ENCODE data around the gene EIF3I. TPM values are rescaled to one million over a fixed set of nuclear protein-coding genes. Genes with fewer than 3 reads are reported as not detected.
A peak's percentile ranks its signal among the peaks of the same experiment; 100 is the strongest.

EIF3I gene
- total RNA-seq, 1 donor from 2014 or later: 626 TPM

DNA sequence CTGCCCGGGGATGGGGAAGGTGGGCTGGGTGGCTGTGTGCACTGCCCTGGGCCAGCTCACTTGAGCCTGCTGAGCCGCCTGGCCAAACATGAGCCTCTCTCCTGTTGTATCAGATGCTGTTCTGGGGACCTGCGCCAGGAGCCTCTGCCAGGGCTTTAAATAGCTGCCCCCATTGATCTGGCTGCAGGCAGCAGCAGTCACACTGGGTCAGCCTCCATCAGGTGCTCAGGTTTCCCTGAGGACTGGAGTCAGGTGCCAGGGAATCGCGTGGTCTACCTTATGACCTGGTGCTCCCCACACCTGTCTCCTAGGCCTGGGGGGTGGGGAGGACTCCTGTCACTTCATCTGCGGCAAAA, 22.5 kb upstream of the EIF3I start:
- H3K27me3 ChIP-seq (ENCODE audit: control insufficient read depth, insufficient read depth, low read length): no peaks in the 10 kb centered on the region
- H3K4me3 ChIP-seq (ENCODE audit: low read depth, low read length): no peak overlapping the region
- FAIRE-seq (no peak), DNase-seq (ENCODE audit: low read depth) (no peak)
- TF ChIP-seq, protein P1, sequence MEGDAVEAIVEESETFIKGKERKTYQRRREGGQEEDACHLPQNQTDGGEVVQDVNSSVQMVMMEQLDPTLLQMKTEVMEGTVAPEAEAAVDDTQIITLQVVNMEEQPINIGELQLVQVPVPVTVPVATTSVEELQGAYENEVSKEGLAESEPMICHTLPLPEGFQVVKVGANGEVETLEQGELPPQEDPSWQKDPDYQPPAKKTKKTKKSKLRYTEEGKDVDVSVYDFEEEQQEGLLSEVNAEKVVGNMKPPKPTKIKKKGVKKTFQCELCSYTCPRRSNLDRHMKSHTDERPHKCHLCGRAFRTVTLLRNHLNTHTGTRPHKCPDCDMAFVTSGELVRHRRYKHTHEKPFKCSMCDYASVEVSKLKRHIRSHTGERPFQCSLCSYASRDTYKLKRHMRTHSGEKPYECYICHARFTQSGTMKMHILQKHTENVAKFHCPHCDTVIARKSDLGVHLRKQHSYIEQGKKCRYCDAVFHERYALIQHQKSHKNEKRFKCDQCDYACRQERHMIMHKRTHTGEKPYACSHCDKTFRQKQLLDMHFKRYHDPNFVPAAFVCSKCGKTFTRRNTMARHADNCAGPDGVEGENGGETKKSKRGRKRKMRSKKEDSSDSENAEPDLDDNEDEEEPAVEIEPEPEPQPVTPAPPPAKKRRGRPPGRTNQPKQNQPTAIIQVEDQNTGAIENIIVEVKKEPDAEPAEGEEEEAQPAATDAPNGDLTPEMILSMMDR (IDR thresholded peaks at IDR 0.05; ENCODE audit: insufficient read depth, low read length, severe bottlenecking): no peak
- H3K36me3 ChIP-seq (ENCODE audit: control insufficient read depth, insufficient read depth, low read length): peaks cover 15% of the 10 kb centered on the region

DNA sequence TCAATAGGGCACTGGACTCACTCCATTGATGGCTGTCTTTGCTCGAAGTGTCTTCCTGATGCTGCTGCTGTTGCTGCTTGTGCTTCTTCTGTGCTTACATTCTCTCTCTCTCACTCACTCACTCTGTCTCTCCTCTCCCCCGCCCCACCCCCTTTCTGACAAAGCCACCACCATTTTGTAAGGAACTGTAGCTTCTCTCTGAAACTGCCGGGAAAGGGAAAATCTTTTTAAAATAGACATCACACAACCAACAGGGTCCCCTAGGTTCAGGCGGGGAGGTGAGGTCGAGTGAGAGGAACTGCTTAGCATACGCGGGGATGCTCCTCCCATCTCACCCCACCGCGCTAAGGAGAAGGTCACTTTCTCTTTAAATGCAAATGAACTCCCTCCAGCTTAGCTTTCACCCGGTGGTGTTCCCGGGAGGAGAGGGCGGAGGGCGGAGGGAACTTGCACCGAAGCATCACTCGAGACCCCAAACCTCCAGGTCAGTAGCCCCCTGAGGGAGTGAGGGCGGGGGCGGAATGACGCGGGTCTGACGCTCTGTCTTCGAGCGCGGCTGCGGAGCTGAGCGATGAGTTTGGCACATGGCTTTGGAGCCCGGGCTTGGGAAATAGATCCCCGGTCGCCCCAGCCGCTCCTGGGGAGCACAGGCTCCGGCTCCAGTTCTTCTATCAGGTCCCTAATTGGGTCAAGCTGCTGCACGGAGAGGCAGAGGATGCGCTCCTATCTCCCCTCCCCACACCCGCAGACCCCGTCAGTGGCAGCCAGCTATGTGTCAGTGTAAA, 21.8 kb upstream of the EIF3I start, which contains the start of gene CCDC28B:
Gene CCDC28B (plus strand): TSS at position 370 of the 785 bp plus-strand sequence. CDS start 1,341 bp downstream, outside the sequence.
- FAIRE-seq (no peak), DNase-seq (ENCODE audit: low read depth) (peak; percentile 42)
- TF ChIP-seq, protein P1 (IDR thresholded peaks at IDR 0.05; ENCODE audit: insufficient read depth, low read length, severe bottlenecking): no peak
- Histone ChIP-seq H3K27me3 (ENCODE audit: control insufficient read depth, insufficient read depth, low read length) (no peaks in the 10 kb centered on the region), H3K36me3 (ENCODE audit: control insufficient read depth, insufficient read depth, low read length) (peaks cover 9% of the 10 kb centered on the region), H3K4me3 (ENCODE audit: low read depth, low read length) (peak within 1 kb of the TSS; percentile 51)

DNA sequence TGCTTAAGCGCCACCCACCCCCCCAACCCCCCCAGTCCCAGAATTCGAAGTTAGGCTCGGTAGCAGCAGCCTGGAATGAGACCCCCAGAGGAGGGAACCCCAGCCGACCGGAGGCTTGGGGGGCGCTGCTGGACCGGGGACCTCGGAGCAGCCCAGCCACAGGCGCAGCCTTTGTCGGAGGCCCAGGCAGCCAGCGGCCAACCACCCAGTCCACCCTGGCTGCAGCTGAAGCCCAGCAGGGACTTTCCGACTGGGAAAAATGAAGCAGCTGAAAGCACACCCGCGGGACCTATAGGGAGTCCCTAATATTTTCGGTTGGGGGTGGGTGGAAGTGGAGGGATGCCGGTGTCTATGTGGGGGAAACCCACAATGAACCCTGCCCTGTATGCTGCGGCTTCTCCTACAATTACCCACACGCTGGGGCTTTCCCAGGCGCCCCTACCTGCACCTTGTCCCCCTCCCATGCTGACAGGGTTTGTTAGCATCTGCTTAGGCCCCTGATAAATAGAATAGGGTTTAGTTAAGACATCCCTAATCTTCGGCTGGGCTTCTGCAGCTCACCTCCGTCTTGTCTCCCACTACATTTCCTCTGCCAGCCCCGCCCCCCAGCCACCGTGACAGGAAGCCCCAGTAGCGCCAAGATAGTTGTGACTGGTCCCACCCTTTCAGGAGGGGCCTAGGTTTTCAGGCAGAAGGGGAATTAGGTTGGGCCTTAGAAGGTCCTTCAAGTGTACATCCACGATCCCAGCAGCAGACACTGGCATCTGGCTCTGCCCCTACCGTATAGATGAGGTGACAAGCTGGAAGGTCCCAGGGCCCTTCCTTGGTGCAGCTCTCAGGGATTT, 21.0 kb upstream of the EIF3I start:
- no peak for FAIRE-seq
- H3K4me3 ChIP-seq (ENCODE audit: low read depth, low read length): peak overlapping the region; percentile 51
- DNase-seq (ENCODE audit: low read depth): no peak
- TF ChIP-seq, protein P1 (IDR thresholded peaks at IDR 0.05; ENCODE audit: insufficient read depth, low read length, severe bottlenecking): no peak
- peaks cover 3% of the 10 kb centered on the region for H3K36me3 ChIP-seq (ENCODE audit: control insufficient read depth, insufficient read depth, low read length)
- no peaks in the 10 kb centered on the region for H3K27me3 ChIP-seq (ENCODE audit: control insufficient read depth, insufficient read depth, low read length)

DNA sequence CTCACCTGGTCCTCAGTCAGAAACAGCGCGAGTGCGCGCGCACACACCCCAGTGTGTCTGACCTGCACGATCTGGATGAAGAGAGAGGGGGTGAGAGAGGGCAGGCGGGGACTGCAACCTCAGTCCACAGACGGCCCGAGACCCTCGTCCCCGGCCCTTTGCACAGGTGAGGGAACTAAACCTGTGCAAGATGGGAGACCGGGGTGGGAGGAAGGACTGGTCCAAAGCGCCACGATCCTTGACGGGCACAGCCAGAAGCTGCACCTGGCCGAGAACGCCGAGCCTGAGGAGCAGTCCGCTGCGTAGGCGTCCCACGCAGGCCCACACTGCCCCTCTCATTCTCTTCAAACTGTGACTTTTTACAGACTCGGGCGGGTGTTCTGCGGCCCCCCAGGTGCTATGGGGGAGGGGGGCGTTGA, 17.3 kb upstream of the EIF3I start:
- Histone ChIP-seq H3K4me3 (ENCODE audit: low read depth, low read length) (peak overlapping the region; percentile 67), H3K36me3 (ENCODE audit: control insufficient read depth, insufficient read depth, low read length) (no peaks in the 10 kb centered on the region), H3K27me3 (ENCODE audit: control insufficient read depth, insufficient read depth, low read length) (no peaks in the 10 kb centered on the region)
- TF ChIP-seq, protein P1 (IDR thresholded peaks at IDR 0.05; ENCODE audit: insufficient read depth, low read length, severe bottlenecking): no peak
- FAIRE-seq (no peak), DNase-seq (ENCODE audit: low read depth) (no peak)

DNA sequence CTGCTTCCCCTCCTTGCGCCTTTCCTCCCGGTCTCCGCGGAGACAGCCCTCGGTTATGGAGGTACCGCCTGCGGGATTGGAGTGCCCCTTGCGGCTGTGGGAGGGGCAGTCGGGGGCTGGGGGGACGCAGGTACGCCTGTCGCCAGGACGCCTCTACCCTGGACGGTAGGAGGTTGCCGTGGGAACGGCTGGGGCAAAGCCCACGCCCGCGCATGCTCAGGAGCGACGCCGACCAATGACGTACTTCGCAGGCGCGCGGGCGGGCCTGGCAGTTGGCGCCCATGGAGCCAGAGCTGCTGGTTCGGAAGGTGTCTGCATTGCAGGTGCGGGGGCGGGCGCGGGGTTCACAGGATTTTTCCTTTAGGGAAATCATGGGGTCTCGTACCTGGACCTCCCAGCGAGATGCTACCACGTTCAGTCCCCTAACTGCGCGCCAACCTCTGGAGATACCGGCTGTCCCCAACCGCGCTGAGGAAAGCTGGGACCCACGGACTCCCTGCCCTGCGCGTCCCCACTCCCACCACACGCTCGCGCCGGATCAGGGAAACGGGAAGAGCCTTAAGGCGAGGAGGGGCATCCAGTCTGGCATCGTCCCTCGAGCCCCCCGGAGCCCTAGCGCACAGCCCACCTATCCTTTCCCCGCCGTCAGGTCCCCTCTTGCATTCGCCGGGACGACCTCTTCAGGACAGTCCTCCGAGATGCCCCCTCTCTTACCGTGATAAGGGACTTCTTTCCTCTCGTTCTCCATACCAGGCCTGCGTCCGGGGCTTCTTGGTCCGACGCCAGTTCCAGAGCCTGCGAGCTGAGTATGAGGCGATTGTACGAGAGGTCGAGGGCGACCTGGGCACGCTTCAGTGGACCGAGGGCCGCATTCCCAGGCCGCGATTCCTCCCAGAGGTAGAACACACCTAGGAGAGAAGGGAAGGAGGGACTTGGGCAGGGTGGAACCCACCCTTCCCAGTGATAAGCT, 16.5 kb upstream of the EIF3I start, which contains the start of gene IQCC:
Gene IQCC (plus strand): TSS at position 271 of the 970 bp plus-strand sequence. CDS start 11 bp downstream, at position 282.
- Histone ChIP-seq H3K36me3 (ENCODE audit: control insufficient read depth, insufficient read depth, low read length) (no peaks in the 10 kb centered on the region), H3K4me3 (ENCODE audit: low read depth, low read length) (peak within 1 kb of the TSS; percentile 67), H3K27me3 (ENCODE audit: control insufficient read depth, insufficient read depth, low read length) (no peaks in the 10 kb centered on the region)
- DNase-seq (ENCODE audit: low read depth) (peak; percentile 70), FAIRE-seq (no peak)
- TF ChIP-seq, protein P1 (IDR thresholded peaks at IDR 0.05; ENCODE audit: insufficient read depth, low read length, severe bottlenecking): no peak
